HCT116 (cell line): ENCODE results near the gene DDO. TPM values are rescaled to one million over a fixed set of nuclear protein-coding genes. Genes with fewer than 3 reads are reported as not detected.

ENCODE experiments used
- total RNA-seq: library from RNA; stranded (reverse); gene quantifications from one replicate; pipeline ENCODE4 v1.2.1, GENCODE V29; 2021; ENCODE audit not compliant: unreplicated experiment

Gene DDO
- total RNA-seq, 1 experiment from 2014 or later = not detected

Other genes starting within 250 kb of the DDO start
- 25.9 TPM for gene WASF1, start 235.9 kb downstream of the DDO start, total RNA-seq
- 26.2 TPM for gene CDC40, start 235.1 kb downstream of the DDO start, total RNA-seq
- gene METTL24, start 57.2 kb downstream of the DDO start, total RNA-seq = not detected
- gene SLC22A16, start 61.0 kb upstream of the DDO start, total RNA-seq = not detected